Stimulated activated CD4-positive, alpha-beta T cell treated with anti-CD3 and anti-CD28 coated beads, Interleukin-2, amount 100 ng/mL, for 48 hours (primary cell): Measurements from ENCODE around the gene OTOS.

ENCODE experiments used
- DNase-seq, 2 donors: peaks; one replicate each; pipeline ENCODE4 v3.0.0-alpha.2; 2020

OTOS gene

DNA sequence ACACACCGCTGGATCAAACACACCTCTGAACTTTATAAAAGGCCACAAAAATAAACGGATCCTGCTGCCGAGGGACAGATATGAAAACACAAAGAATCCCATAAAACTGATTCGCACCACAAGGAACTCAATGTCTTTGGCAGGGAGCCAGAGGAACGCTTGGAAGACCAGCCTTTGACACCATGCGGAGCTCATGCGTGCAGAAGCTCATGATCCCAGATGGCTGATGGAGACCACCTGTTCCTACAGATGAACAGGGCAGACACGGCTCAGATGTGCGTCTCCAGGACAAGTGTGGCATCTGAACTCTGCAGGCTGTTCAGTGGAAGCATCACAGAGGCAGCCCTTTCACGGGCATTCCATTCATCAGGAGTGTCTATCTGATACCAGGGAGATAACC, 29.2 kb downstream of the OTOS start:
- DNase-seq = no peak

DNA sequence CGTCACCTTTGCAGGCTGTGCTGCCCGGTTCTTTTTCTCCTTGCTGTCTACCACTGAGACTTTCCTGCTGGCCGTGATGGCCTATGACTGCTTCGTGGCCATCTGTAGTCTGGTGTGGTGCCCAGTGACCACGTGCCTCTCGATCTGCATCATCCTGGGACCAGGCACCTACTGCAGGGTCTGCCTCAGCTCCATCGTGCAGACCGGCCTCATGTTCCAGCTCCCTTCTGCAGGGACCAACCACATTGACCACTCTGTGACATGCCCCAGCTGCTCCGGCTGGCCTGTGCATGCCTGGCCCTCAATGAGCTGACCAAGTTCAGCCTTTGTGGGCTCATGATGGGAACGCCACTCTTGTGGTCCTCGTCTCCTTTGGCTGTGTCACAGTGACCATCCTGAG, 31.1 kb downstream of the OTOS start:
- DNase-seq = no peak

DNA sequence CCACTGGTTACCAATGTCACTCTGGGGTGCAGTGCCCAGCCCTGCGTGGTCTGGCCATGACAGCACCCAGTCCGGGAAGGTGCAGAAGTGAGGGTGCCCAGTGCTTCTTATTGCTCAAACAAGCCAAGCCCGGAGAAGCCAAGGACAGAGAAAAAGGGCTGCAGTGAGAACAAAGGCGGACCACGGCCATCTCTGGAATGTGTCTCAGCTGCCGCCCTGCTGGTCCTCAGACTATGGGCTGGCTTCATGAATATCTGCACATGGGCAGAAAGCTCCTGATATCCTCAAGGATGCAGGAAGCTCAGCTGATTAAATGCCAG, 33.0 kb downstream of the OTOS start:
- no peak for DNase-seq

DNA sequence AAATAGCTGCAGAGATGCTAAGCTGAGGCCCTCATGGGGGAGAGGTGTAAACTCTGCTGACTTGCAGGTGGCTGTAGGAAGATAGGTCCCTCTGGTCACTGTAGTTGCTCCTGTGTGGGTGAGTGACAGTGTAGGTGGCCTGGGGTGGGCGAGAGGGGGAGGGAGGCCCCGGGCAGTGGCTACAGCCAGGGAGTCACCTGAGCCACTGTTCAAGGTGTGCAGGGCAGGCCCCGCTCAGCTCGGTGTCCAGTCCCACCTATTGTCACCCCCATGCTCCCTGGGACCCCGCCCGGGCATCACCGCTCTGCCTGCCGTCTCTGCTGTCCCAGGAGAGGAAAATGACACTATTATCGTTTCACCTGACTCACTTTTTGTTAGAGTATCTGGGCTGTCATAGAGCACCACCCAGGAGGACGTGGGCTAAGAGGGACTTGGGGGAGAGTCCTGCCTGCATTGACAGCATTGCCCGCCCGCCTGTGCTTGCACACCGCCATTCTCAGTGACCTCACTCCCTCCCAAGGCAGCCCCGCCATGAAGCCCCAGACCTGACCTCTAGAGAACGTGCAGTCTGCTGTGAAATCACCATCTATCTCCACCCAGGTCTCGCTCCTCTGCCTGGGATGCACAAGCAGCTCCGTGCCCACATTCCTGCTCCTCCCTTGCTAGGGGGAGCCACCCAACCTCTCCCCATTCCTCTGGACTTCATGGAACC, 33.5 kb downstream of the OTOS start:
- no peak for DNase-seq

- no peak for DNase-seq
These were observed 34.5 kb downstream of the OTOS start for GRCh38 chr2:240105982-240106381.

DNA sequence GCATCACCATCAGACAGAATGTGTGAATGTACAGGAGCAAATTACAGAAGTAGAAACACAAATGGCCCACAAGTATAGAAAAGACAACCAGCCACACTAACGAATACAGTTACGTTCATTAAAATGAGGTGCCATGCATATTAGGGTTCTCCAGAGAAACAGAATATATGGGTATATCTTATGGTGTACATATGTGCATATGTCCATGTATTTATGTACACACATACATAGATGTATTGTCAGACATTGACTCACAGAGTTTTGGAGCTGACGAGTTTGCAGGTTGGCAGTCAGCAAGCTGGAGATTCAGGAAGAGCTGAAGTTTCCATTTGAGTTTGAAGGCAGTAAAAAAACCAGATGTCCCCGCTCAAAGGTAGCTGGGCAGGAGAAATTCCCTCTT, 37.3 kb downstream of the OTOS start:
- DNase-seq = no peak

DNA sequence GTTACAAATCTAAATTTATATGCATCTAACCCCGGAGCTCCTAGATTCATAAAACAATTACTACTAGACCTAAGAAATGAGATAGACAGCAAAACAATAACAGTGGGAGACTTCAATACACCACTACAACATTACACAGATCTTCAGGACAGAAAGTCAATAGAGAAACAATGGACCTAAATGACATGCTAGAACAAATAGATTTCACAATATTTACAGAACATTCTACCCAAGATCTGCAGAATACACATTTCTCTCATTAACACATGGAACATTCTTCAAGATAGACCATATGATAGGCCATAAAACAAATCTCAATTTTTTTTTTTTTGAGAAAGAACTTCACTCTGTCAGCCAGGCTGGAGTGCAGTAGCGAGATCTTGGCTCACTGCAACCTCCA, 42.1 kb downstream of the OTOS start:
- DNase-seq = no peak

- no peak for DNase-seq
These were observed 44.6 kb downstream of the OTOS start for GRCh38 chr2:240095556-240096523.

- no peak for DNase-seq
These were observed 51.2 kb downstream of the OTOS start for GRCh38 chr2:240089306-240089705.
